HepG2 (cell line): ENCODE data around the gene FASTKD3.

ENCODE experiments used
- HES4 ChIP-seq: sonication (generic); formaldehyde crosslinking; IDR thresholded peaks from 2 replicates; pipeline ENCODE4 v1.9.0; 2021; ENCODE audit warnings: mild to moderate bottlenecking, missing genetic modification reagents, borderline replicate concordance
- RNF2 ChIP-seq: fragments of 450-650 bp; conservative IDR thresholded peaks from 2 replicates; pipeline ENCODE4 v1.6.1; 2016; ENCODE audit warnings: low read depth
- ZFAT ChIP-seq: sonication (generic); formaldehyde crosslinking; conservative IDR thresholded peaks from 2 replicates; pipeline ENCODE4 v1.8.1; 2023; ENCODE audit warnings: missing genetic modification reagents, inconsistent platforms
- ZNF343 ChIP-seq: sonication (generic); formaldehyde crosslinking; IDR thresholded peaks from 2 replicates; pipeline ENCODE4 v1.4.0; 2020; ENCODE audit warnings: mild to moderate bottlenecking, missing genetic modification reagents

DNA sequence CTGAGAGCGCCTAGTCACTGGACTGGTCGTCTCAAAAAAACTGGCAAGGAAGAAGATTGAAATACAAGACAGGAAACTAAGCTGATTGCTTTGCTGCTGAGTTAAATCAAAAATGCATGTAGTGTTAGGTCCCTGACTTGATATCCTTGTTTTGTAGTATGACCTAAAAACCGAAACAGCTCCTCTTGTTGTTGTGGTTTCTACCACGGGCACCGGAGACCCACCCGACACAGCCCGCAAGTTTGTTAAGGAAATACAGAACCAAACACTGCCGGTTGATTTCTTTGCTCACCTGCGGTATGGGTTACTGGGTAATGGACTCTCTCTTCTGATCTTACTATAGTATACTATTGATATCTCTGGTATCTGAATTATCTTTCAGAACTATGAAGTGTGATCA is 4.4 kb upstream of the FASTKD3 start:
- no peak for TF ChIP-seq ZNF343 (CRISPR knock-in tag)
- no peak for TF ChIP-seq HES4 (CRISPR knock-in tag)
- TF ChIP-seq ZFAT (CRISPR knock-in tag), result no peak
- no peak for TF ChIP-seq RNF2
